Common myeloid progenitor, CD34-positive (primary cell): ENCODE measurements around the gene CHTF18.

Experiments used
- CTCF ChIA-PET: fragments of 350-600 bp; sonication (Branson Sonifier 250); formaldehyde crosslinking; loops from one replicate; lab custom pipeline; 2021; ENCODE audit warnings: antibody characterized with exemption; lab: Charles Lee
- POLR2A ChIA-PET: fragments of 350-600 bp; sonication (Branson Sonifier 250); formaldehyde crosslinking; loops from one replicate; lab custom pipeline; 2021; ENCODE audit warnings: antibody characterized with exemption; lab: Charles Lee
- DNase-seq, 3 donors: peaks; one replicate each; pipeline versions ENCODE4 v3.0.0 to v3.0.0-alpha.2; 2013
- H3K27ac ChIP-seq, 2 experiments: 1 replicate in 1 of 2; 2 replicates in 1 of 2; pipeline ENCODE4 v1.7.0; 2013; ENCODE audit warnings: inconsistent platforms in 2 of 2, low read length in 2 of 2, mild to moderate bottlenecking in 2 of 2, low read depth in 1 of 2, moderate library complexity in 1 of 2; ENCODE audit not compliant: severe bottlenecking in 2 of 2, insufficient read depth in 1 of 2, poor library complexity in 1 of 2
- H3K27me3 ChIP-seq, 5 experiments: replicated peaks in 2 of 5; 1 replicate in 3 of 5; 2 replicates in 2 of 5; pipeline versions ENCODE4 v1.6.1 to v1.7.0; 2013; ENCODE audit warnings: low read length in 4 of 5, mild to moderate bottlenecking in 2 of 5, moderate library complexity in 2 of 5, inconsistent platforms in 1 of 5; ENCODE audit not compliant: insufficient read depth in 5 of 5, control insufficient read depth in 4 of 5
- H3K36me3 ChIP-seq, 4 experiments: 1 replicate in 2 of 4; 2 replicates in 2 of 4; pipeline versions ENCODE4 v1.6.1 to v1.7.0; 2013; ENCODE audit warnings: low read length in 3 of 4, control low read depth in 1 of 4, mild to moderate bottlenecking in 1 of 4; ENCODE audit not compliant: control insufficient read depth in 4 of 4, insufficient read depth in 4 of 4
- H3K4me1 ChIP-seq, 4 experiments: 1 replicate in 3 of 4; 2 replicates in 1 of 4; pipeline versions ENCODE4 v1.6.1 to v1.7.1; 2013; ENCODE audit warnings: low read length in 3 of 4, mild to moderate bottlenecking in 3 of 4, control low read depth in 1 of 4, inconsistent platforms in 1 of 4, moderate library complexity in 1 of 4; ENCODE audit not compliant: control insufficient read depth in 4 of 4, insufficient read depth in 4 of 4; ENCODE audit errors: control extremely low read depth in 1 of 4
- H3K4me3 ChIP-seq, 7 experiments: 1 replicate in 4 of 7; 2 replicates in 3 of 7; pipeline versions ENCODE4 v1.5.1 to v1.7.0; 2013; ENCODE audit warnings: mild to moderate bottlenecking in 7 of 7, low read length in 6 of 7, moderate library complexity in 6 of 7, inconsistent platforms in 2 of 7, low read depth in 2 of 7, control low read depth in 1 of 7; ENCODE audit not compliant: insufficient read depth in 4 of 7, control insufficient read depth in 1 of 7; ENCODE audit errors: extremely low read depth in 1 of 7
- H3K9me3 ChIP-seq, 5 experiments: 1 replicate in 4 of 5; 2 replicates in 1 of 5; pipeline versions ENCODE4 v1.6.1 to v1.7.1; 2013; ENCODE audit warnings: low read length in 4 of 5, mild to moderate bottlenecking in 2 of 5, inconsistent platforms in 1 of 5, low read depth in 1 of 5, moderate library complexity in 1 of 5; ENCODE audit not compliant: control insufficient read depth in 4 of 5, insufficient read depth in 2 of 5; ENCODE audit errors: control extremely low read depth in 1 of 5
- WGBS: methylation state at CpG from one replicate; pipeline ENCODE4 v1.1.5; 2013; ENCODE audit not compliant: insufficient coverage; 5-methylcytosine and 5-hydroxymethylcytosine counted together

Gene CHTF18

DNA sequence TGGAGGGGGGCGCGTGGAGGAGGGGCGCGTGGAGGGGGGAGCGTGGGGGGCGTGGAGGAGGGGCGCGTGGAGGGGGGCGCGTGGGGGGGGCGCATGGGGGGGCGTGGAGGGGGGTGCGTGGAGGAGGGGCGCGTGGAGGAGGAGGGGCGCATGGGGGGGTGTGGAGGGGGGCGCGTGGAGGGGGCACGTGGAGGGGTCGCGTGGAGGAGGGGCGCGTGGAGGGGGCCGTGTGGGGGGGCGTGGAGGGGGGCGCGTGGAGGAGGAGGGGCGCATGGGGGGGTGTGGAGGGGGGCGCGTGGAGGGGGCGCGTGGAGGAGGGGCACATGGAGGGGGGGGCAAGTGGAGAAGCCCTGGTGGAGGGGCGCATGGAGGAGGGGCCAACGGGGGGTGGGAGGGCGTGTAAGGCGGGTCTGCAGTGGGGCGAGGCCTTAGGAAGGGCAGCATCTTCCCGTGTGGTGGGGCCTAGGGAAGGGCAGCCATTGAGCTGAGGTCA is 20.6 kb upstream of the CHTF18 start:
- ChIA-PET CTCF (no interaction called here), POLR2A (interaction anchor here (0.5 kb wide), 1 partner anchor 19 kb away, joined by 3 read pairs; no protein-coding TSS in a partner anchor)
- Histone ChIP-seq H3K4me3 (peak overlapping the region in 1 of 7 experiments; percentile 36), H3K36me3 (no peaks in the 10 kb centered on the region), H3K9me3 (no peaks in the 10 kb centered on the region), H3K4me1 (peaks cover 0 to 11% (median 0%) of the 10 kb centered on the region in 4 experiments), H3K27ac (no peak overlapping the region), H3K27me3 (no peaks in the 10 kb centered on the region)
- DNase-seq = no peak
- 83% methylated on average over 1 of the region's 38 CpGs for WGBS

DNA sequence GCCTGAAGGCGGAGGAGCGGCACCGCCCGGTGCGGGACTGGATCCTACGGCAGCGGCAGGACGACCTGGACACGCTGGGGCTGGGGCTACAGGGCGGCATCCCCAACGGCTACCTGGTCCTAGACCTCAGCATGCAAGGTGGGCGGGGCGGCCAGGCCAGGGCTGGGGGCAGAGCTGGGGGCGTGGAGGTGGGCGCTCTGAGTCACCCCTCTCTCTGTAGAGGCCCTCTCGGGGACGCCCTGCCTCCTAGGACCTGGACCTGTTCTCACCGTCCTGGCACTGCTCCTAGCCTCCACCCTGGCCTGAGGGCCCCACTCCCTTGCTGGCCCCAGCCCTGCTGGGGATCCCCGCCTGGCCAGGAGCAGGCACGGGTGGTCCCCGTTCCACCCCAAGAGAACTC is 20.0 kb upstream of the CHTF18 start:
- Histone ChIP-seq H3K27me3 (no peaks in the 10 kb centered on the region), H3K36me3 (no peaks in the 10 kb centered on the region), H3K27ac (no peak overlapping the region), H3K4me1 (peaks cover 0 to 11% (median 0%) of the 10 kb centered on the region in 4 experiments), H3K4me3 (peak overlapping the region in 1 of 7 experiments; percentile 36), H3K9me3 (no peaks in the 10 kb centered on the region)
- WGBS = 97% methylated on average over 13 of the region's 21 CpGs
- ChIA-PET POLR2A (interaction anchor here (0.5 kb wide), 1 partner anchor 20 kb away, joined by 3 read pairs; no protein-coding TSS in a partner anchor), CTCF (no interaction called here)
- DNase-seq = no peak

DNA sequence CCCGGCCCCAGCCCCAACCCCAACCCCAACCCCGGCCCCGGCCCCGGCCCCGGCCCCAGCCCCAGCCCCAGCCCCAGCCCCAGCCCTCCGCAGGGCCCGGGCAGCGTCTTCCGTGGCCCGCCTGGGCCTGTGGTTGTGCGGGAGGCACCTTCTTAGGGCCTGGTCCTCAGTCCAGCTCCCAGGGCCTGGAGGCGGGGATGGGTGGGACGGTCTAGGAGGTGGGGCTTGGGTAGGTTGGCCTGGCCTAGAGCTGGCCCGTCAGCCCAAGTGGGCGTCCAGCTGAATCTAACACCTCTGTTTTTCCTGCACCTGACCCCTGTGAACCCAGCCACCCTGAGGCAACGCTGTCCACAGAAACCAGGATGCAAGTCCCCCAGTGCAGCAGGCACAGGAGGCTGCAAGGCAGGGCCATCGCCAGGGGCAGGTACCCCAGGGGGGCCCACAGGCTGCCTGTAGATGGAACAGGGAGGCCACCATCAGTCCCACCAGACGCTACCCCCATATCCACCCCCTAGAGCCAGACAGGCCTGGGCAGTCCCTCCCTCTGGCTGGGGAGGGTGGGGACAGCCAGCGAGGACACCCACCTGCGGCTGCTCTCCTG is 19.1 kb upstream of the CHTF18 start:
- WGBS = 97% methylated on average over 6 of the region's 20 CpGs
- H3K9me3 ChIP-seq = no peaks in the 10 kb centered on the region
- peak overlapping the region in 1 of 7 experiments; percentile 26 for H3K4me3 ChIP-seq
- no peak for DNase-seq
- no peaks in the 10 kb centered on the region for H3K36me3 ChIP-seq
- peaks cover 0 to 11% (median 0%) of the 10 kb centered on the region in 4 experiments for H3K4me1 ChIP-seq
- no peak overlapping the region for H3K27ac ChIP-seq
- POLR2A ChIA-PET = no interaction called here
- H3K27me3 ChIP-seq = no peaks in the 10 kb centered on the region
- CTCF ChIA-PET = no interaction called here

DNA sequence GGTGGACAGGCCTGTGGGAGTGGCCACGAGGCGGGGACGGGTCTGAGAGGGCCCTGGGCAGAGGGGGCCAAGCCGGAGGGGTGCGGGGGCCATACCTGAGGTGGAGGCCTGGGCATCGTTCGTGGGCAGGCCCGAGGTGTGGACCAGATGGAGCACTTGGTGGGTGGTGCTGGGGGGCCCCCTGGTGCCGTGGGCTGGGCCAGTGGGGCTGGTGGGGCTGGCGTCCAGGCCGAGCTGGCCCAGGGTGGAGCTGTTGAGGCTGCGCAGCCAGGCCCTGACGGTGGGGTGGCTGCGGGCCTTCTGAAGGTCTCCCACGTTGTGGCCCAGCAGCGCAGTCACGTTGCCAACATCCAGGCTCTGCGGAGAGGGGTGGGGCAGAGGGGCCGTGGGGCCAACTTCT is 18.5 kb upstream of the CHTF18 start:
- ChIA-PET POLR2A (no interaction called here), CTCF (interaction anchor here (1.2 kb wide), 1 partner anchor 10 kb away, joined by 3 read pairs; no protein-coding TSS in a partner anchor)
- peaks cover 0 to 11% (median 0%) of the 10 kb centered on the region in 4 experiments for H3K4me1 ChIP-seq
- no peak for DNase-seq
- 93% methylated on average over 13 of the region's 19 CpGs for WGBS
- no peaks in the 10 kb centered on the region for H3K36me3 ChIP-seq
- H3K4me3 ChIP-seq = no peak overlapping the region
- no peak overlapping the region for H3K27ac ChIP-seq
- H3K9me3 ChIP-seq = no peaks in the 10 kb centered on the region
- no peaks in the 10 kb centered on the region for H3K27me3 ChIP-seq

DNA sequence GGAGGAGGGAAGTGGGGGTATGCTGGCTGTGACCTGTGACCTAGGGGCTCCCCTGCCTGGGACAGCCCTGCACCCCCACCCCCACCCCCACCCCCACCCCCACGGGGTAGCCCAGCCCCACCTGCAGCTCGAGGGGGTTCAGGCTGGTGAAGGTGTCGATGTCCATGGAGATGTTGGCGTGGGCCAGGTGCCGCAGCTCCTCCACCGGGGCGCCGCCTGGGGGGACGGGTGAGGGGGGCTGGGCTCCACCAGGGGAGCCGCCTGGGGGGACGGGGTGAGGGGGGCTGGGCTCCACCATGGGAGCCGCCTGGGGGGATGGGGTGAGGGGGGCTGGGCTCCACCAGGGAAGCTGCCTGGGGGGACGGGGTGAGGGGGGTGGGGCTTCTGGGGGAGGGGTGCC is 18.0 kb upstream of the CHTF18 start:
- CTCF ChIA-PET = interaction anchor here (1.2 to 1.3 kb wide), 2 partner anchors 11 to 14 kb away, joined by 3 to 8 read pairs; no protein-coding TSS in a partner anchor
- no CpG with 5 or more reads among the region's 13 CpGs for WGBS
- no peak overlapping the region for H3K27ac ChIP-seq
- H3K4me3 ChIP-seq = no peak overlapping the region
- POLR2A ChIA-PET = no interaction called here
- no peaks in the 10 kb centered on the region for H3K36me3 ChIP-seq
- no peaks in the 10 kb centered on the region for H3K9me3 ChIP-seq
- DNase-seq = no peak
- H3K4me1 ChIP-seq = peaks cover 0 to 11% (median 0%) of the 10 kb centered on the region in 4 experiments
- H3K27me3 ChIP-seq = no peaks in the 10 kb centered on the region

DNA sequence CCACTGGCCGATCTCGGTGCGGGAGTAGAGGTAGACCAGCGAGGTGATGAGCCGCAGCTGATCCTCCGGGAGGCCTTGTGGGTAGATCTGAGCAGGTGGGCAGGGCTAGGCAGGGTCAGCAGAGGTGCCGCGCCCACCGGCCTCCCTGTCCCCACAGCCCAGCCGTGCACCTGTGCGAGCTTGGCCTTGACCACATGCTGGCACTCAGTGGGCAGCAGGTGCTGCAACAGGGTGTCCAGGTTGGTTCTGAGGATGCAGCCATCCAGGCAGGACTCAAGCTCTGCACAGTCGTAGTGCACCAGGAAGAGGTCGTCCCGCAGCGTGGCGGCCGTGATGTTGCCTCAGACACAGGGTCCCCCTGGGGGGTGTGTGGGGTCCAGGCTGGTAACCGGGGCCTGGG is 15.5 kb upstream of the CHTF18 start:
- ChIA-PET POLR2A (no interaction called here), CTCF (interaction anchor here (0.9 to 1.6 kb wide), 3 partner anchors 12 to 27 kb away, joined by 3 to 4 read pairs (median 3); no protein-coding TSS in a partner anchor)
- H3K9me3 ChIP-seq = no peaks in the 10 kb centered on the region
- H3K27ac ChIP-seq = no peak overlapping the region
- WGBS = 97% methylated on average over 8 of the region's 18 CpGs
- H3K4me1 ChIP-seq = peaks cover 0 to 9% (median 4%) of the 10 kb centered on the region in 4 experiments
- DNase-seq = no peak
- no peaks in the 10 kb centered on the region for H3K36me3 ChIP-seq
- no peak overlapping the region for H3K4me3 ChIP-seq
- H3K27me3 ChIP-seq = peaks cover 0 to 2% (median 0%) of the 10 kb centered on the region in 5 experiments
